Right lobe of liver (tissue), 6 donors: ENCODE results near the gene HDAC4. TPM values are rescaled to one million over a fixed set of nuclear protein-coding genes. Genes with fewer than 3 reads are reported as not detected.

Experiments
- ATAC-seq, 4 donors: fragments of 200-7000 bp; cut with Tn5 transposase; one replicate each; pipeline ENCODE4 v1.9.1; 2020; ENCODE audit warnings: mild to moderate bottlenecking in 4 of 4, moderate library complexity in 4 of 4
- DNase-seq, 3 donors: peaks; one replicate each; pipeline ENCODE4 v3.0.0-alpha.2; 2020
- H3K27ac ChIP-seq, 3 donors: fragments of 200-600 bp; one replicate each; pipeline ENCODE4 v1.8.0; 2022
- H3K27me3 ChIP-seq, 2 donors: fragments of 200-600 bp; one replicate each; pipeline ENCODE4 v1.8.0; 2022
- H3K36me3 ChIP-seq, 4 donors: fragments of 200-600 bp; sonication (generic) in 1 of 4; one replicate each; pipeline versions ENCODE4 v1.5.1 to v1.8.0; 2017 to 2022; ENCODE audit warnings: control low read depth in 1 of 4
- H3K4me1 ChIP-seq, 4 donors: fragments of 200-600 bp; sonication (generic) in 1 of 4; one replicate each; pipeline versions ENCODE4 v1.5.1 to v1.8.0; 2017 to 2022; ENCODE audit warnings: control low read depth in 1 of 4
- H3K4me3 ChIP-seq, 3 donors: fragments of 200-600 bp; one replicate each; pipeline ENCODE4 v1.8.0; 2022
- H3K9me3 ChIP-seq, 4 donors: fragments of 200-600 bp; sonication (generic) in 1 of 4; one replicate each; pipeline versions ENCODE4 v1.5.1 to v1.8.0; 2017 to 2022; ENCODE audit warnings: control low read depth in 1 of 4
- CTCF ChIP-seq, 4 donors: fragments of 200-600 bp in 3 of 4; fragments of 450-650 bp in 1 of 4; IDR thresholded peaks; one replicate each; pipeline versions ENCODE4 v1.5.1 to v1.8.0; 2016 to 2022; ENCODE audit warnings: antibody characterized with exemption in 4 of 4, mild to moderate bottlenecking in 2 of 4
- POLR2A ChIP-seq: fragments of 450-650 bp; IDR thresholded peaks from one replicate; pipeline ENCODE4 v1.6.1; 2017; ENCODE audit warnings: antibody characterized with exemption, mild to moderate bottlenecking
- WGBS: methylation state at CpG from one replicate; pipeline ENCODE4 v1.1.6; 2018; ENCODE audit warnings: low coverage, low lambda C conversion rate; ENCODE audit not compliant: insufficient coverage; ENCODE audit errors: missing lambda C conversion rate; 5-methylcytosine and 5-hydroxymethylcytosine counted together
- intact Hi-C, 2 donors: fragments of 100-400 bp; cut with DNase I; formaldehyde crosslinking; loops; one replicate each; pipeline versions ENCODE4 v1.11.2 to v1.14.1; 2022
- total RNA-seq, 6 experiments: library from RNA; depleted of rRNA in 2 of 6; stranded (reverse); fragments of >200 nt in 2 of 6; fragmentation: NEBNext Ultra II Directional in 3 of 6; extraction: Animal tissue kit (Norgen Biotek cat#: 25700) in 3 of 6; gene quantifications; one replicate each; pipeline versions ENCODE4 v1.1.0 to v1.2.4, GENCODE V29; 2016 to 2023
- donor health status: DM: no; HTN: yes; CAD: no.
- donor health status: DM: no; HTN: no; CAD: no.
- donor health status: DM: no; HTN: no; CAD: no.
- donor health status: DM: no; HTN: yes; CAD: no.
- donor health status: DM: no; HTN: yes; CAD: no.

Gene HDAC4
- total RNA-seq, 6 experiments from 2014 or later = 8.9 to 22.4 (median 14.7) TPM

GRCh38 chr2:239042046-239042445 is 358.8 kb downstream of the HDAC4 start:
- H3K27me3 ChIP-seq = no peaks in the 10 kb centered on the region
- no peak overlapping the region for H3K4me3 ChIP-seq
- intact Hi-C loops = no loop called here
- H3K4me1 ChIP-seq = no peaks in the 10 kb centered on the region
- no peak for DNase-seq
- H3K36me3 ChIP-seq = no peaks in the 10 kb centered on the region
- H3K27ac ChIP-seq = no peak overlapping the region
- ATAC-seq = no peak
- WGBS = 83% methylated on average over 6 of the region's 10 CpGs
- no peaks in the 10 kb centered on the region for H3K9me3 ChIP-seq
- no peak for TF ChIP-seq CTCF (IDR thresholded peaks at IDR 0.05)
- no peak for TF ChIP-seq POLR2A

- 69% methylated on average over 9 of the region's 14 CpGs for WGBS
- intact Hi-C loops = no loop called here
- TF ChIP-seq POLR2A (no peak), CTCF (IDR thresholded peaks at IDR 0.05) (no peak)
- ATAC-seq = no peak
- no peak overlapping the region for H3K27ac ChIP-seq
- H3K9me3 ChIP-seq = no peaks in the 10 kb centered on the region
- no peak overlapping the region for H3K4me3 ChIP-seq
- H3K4me1 ChIP-seq = no peaks in the 10 kb centered on the region
- DNase-seq = no peak
- no peaks in the 10 kb centered on the region for H3K27me3 ChIP-seq
- no peaks in the 10 kb centered on the region for H3K36me3 ChIP-seq
Measured at GRCh38 chr2:239041062-239041461, 359.8 kb downstream of the HDAC4 start.

- Histone ChIP-seq H3K27ac (no peak overlapping the region), H3K4me3 (no peak overlapping the region), H3K27me3 (no peaks in the 10 kb centered on the region), H3K9me3 (no peaks in the 10 kb centered on the region), H3K36me3 (no peaks in the 10 kb centered on the region), H3K4me1 (no peaks in the 10 kb centered on the region)
- ATAC-seq (no peak), DNase-seq (no peak)
- WGBS = 70% methylated on average over 5 of the region's 15 CpGs
- intact Hi-C loops = no loop called here
- TF ChIP-seq POLR2A (no peak), CTCF (IDR thresholded peaks at IDR 0.05) (no peak)
Measured at GRCh38 chr2:239040152-239040761, 360.6 kb downstream of the HDAC4 start.

GRCh38 chr2:239039479-239039861 is 361.4 kb downstream of the HDAC4 start:
- TF ChIP-seq POLR2A = no peak
- TF ChIP-seq CTCF (IDR thresholded peaks at IDR 0.05) = no peak
- no peaks in the 10 kb centered on the region for H3K27me3 ChIP-seq
- DNase-seq = no peak
- H3K4me3 ChIP-seq = no peak overlapping the region
- no peak for ATAC-seq
- intact Hi-C loops = loop anchor here in 1 of 2 donors (5.0 kb wide), 1 partner anchor 838 kb away; no protein-coding TSS in a partner anchor
- 67% methylated on average over 7 of the region's 11 CpGs for WGBS
- no peaks in the 10 kb centered on the region for H3K36me3 ChIP-seq
- H3K9me3 ChIP-seq = no peaks in the 10 kb centered on the region
- no peak overlapping the region for H3K27ac ChIP-seq
- H3K4me1 ChIP-seq = no peaks in the 10 kb centered on the region
